ENCODE data around the gene TDRKH. TPM values are rescaled to one million over a fixed set of nuclear protein-coding genes. Genes with fewer than 3 reads are reported as not detected.

The TDRKH gene
- total RNA-seq, 1 experiment from 2014 or later, result 5.6 TPM

DNA sequence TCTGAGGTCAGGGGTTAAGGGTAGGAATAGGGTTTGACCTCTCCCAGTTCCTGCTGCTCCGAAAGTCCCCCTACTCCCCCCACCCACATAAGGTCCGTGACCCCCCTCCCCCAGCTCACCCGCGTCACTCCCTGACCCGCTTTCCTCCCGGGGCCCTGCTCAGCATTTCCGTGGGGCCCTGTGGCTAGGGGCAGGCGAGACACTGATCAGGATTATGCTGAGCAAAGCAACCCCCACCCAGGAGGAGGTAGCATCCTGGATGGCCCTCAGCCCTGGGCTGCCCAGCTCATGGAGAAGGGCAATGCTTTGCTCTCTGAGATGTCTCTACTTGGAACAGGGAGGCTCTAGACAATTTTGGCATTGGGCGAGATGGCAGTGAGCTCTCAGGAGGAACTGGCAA, 37.6 kb upstream of the TDRKH start:
- H3K27me3 Mint-ChIP-seq (ENCODE audit: insufficient read depth, unreplicated experiment), result no peaks in the 10 kb centered on the region
- peaks cover 6% of the 10 kb centered on the region for H3K36me3 Mint-ChIP-seq (ENCODE audit: insufficient read depth, unreplicated experiment)
- peaks cover 41% of the 10 kb centered on the region for H3K4me1 Mint-ChIP-seq (ENCODE audit: insufficient read depth, unreplicated experiment)
- BruUV-seq (replicated peaks), result no TSS peak
- H3K27ac Mint-ChIP-seq (ENCODE audit: low read depth, unreplicated experiment), result no peak overlapping the region
- intact Hi-C loops (cut with micrococcal nuclease), result no loop called here
- POLR2A ChIA-PET, result interaction anchor here (0.5 to 0.9 kb wide), 5 partner anchors 33 to 647 kb away, joined by 3 to 5 read pairs (median 3); no protein-coding TSS in a partner anchor
- CTCF ChIA-PET, result interaction anchor here (0.7 to 1.1 kb wide), 2 partner anchors 9 to 88 kb away, joined by 3 to 7 read pairs; no protein-coding TSS in a partner anchor
- no peaks in the 10 kb centered on the region for H3K9me3 Mint-ChIP-seq (ENCODE audit: unreplicated experiment)
- TF ChIP-seq, protein P1, sequence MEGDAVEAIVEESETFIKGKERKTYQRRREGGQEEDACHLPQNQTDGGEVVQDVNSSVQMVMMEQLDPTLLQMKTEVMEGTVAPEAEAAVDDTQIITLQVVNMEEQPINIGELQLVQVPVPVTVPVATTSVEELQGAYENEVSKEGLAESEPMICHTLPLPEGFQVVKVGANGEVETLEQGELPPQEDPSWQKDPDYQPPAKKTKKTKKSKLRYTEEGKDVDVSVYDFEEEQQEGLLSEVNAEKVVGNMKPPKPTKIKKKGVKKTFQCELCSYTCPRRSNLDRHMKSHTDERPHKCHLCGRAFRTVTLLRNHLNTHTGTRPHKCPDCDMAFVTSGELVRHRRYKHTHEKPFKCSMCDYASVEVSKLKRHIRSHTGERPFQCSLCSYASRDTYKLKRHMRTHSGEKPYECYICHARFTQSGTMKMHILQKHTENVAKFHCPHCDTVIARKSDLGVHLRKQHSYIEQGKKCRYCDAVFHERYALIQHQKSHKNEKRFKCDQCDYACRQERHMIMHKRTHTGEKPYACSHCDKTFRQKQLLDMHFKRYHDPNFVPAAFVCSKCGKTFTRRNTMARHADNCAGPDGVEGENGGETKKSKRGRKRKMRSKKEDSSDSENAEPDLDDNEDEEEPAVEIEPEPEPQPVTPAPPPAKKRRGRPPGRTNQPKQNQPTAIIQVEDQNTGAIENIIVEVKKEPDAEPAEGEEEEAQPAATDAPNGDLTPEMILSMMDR (IDR thresholded peaks at IDR 0.05; ENCODE audit: unreplicated experiment), result no peak
- no peak for DNase-seq (ENCODE audit: unreplicated experiment)
- no peak overlapping the region for H3K4me3 Mint-ChIP-seq (ENCODE audit: unreplicated experiment)

DNA sequence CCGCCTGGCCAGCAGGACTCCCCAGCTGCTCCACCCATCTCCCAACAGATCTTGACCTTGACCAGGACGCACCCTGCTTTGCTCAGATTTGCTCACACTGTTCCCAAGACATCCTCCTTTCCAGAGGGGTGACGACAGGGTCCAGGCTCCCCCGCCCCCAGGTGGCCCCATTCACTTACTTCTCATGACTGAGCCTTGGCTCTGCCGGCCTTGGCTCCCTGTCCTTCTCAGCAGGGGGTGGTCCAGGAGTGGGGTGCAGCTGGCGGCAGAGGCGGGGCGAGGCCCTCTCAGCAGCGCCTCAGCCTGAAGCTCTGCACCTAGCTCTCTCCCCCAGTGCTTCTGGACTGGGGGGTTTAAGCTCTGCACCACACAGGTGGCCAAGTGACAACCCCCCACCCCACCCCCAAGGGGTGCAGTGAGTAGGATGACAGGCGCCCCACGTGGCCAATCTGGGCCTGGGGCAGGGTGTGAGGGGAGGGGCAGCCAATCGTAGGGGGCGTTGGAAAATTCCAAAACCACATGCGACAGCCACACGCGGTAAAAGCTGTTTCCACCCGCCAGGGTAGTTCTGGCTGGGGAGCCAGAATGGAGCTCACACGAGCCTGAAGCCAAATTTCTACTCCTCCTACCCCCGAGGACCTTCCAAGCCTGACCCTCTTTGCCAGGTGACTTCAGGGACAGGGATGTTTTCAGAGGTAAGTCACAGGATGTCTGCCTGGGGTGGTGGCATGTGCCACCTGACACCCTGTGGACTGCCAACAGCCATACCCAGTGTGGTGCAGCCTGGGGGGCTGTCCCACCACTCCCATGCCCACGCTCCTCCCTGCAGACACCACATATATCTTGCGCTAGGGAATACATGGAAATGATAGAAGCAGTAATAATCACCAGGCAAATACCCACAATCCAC, 35.7 kb upstream of the TDRKH start:
- POLR2A ChIA-PET, result interaction anchor here (1.2 kb wide), 1 partner anchor 26 kb away, joined by 3 read pairs; no protein-coding TSS in a partner anchor
- CTCF ChIA-PET, result interaction anchor here (0.7 to 1.5 kb wide), 3 partner anchors 10 to 156 kb away, joined by 3 to 4 read pairs (median 4); no protein-coding TSS in a partner anchor

DNA sequence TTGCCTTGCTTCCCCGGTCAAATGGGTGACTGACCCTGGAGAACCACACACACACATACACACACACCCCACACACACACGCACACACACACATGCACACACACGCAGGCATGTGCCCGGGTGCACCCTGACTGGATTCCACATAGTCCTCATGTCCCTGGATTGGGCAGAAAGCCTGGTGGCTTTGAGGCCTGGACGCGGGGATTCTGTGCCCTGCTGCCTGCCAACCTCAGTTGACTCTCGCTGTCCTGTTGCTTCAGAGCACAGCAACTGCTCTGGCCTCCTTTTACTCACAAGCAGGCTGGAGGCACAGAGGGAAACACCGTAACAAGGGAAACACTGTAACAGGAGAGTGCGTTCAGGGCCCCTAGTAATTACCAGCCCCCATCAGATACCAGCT, 34.9 kb upstream of the TDRKH start:
- no peak for DNase-seq (ENCODE audit: unreplicated experiment)
- no TSS peak for BruUV-seq (replicated peaks)
- CTCF ChIA-PET, result interaction anchor here (1.2 to 1.5 kb wide), 4 partner anchors 9 to 27 kb away, joined by 3 to 4 read pairs (median 4); no protein-coding TSS in a partner anchor
- H3K27me3 Mint-ChIP-seq (ENCODE audit: insufficient read depth, unreplicated experiment), result no peaks in the 10 kb centered on the region
- peaks cover 6% of the 10 kb centered on the region for H3K36me3 Mint-ChIP-seq (ENCODE audit: insufficient read depth, unreplicated experiment)
- intact Hi-C loops (cut with micrococcal nuclease), result no loop called here
- H3K4me1 Mint-ChIP-seq (ENCODE audit: insufficient read depth, unreplicated experiment), result peaks cover 23% of the 10 kb centered on the region
- H3K9me3 Mint-ChIP-seq (ENCODE audit: unreplicated experiment), result no peaks in the 10 kb centered on the region
- no peak overlapping the region for H3K27ac Mint-ChIP-seq (ENCODE audit: low read depth, unreplicated experiment)
- POLR2A ChIA-PET, result no interaction called here
- no peak overlapping the region for H3K4me3 Mint-ChIP-seq (ENCODE audit: unreplicated experiment)
- TF ChIP-seq, protein P1 (IDR thresholded peaks at IDR 0.05; ENCODE audit: unreplicated experiment), result no peak

More for the DNA sequence above, 35.7 kb upstream of the TDRKH start:
- H3K4me3 Mint-ChIP-seq (ENCODE audit: unreplicated experiment), result no peak overlapping the region
- peaks cover 6% of the 10 kb centered on the region for H3K36me3 Mint-ChIP-seq (ENCODE audit: insufficient read depth, unreplicated experiment)
- no TSS peak for BruUV-seq (replicated peaks)
- no peak overlapping the region for H3K27ac Mint-ChIP-seq (ENCODE audit: low read depth, unreplicated experiment)
- H3K27me3 Mint-ChIP-seq (ENCODE audit: insufficient read depth, unreplicated experiment), result no peaks in the 10 kb centered on the region
- H3K4me1 Mint-ChIP-seq (ENCODE audit: insufficient read depth, unreplicated experiment), result peaks cover 23% of the 10 kb centered on the region
- no peak for DNase-seq (ENCODE audit: unreplicated experiment)
- H3K9me3 Mint-ChIP-seq (ENCODE audit: unreplicated experiment), result no peaks in the 10 kb centered on the region
- intact Hi-C loops (cut with micrococcal nuclease), result no loop called here
- TF ChIP-seq, protein P1 (IDR thresholded peaks at IDR 0.05; ENCODE audit: unreplicated experiment), result no peak

DNA sequence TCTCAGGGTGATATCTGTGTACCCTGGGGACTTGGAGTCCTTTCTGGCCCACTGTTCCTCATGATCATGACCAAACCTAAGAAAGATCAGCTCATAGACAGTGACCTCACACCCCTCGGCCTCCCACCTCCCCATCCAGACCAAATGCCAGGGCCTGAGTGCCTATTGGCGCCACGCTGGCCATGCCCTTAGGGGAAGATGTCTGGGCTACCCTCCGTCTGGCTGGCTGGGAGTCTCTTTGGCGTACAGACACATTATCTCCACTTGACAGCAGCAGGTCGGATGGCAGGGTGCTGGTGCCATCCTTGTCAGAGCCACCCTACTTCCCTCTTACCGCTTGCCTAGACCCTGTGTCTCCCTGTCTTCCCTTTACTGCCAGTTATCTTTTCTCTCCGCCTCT, 32.9 kb upstream of the TDRKH start:
- Mint-ChIP-seq H3K9me3 (ENCODE audit: unreplicated experiment) (no peaks in the 10 kb centered on the region), H3K27ac (ENCODE audit: low read depth, unreplicated experiment) (peak overlapping the region; percentile 3), H3K4me3 (ENCODE audit: unreplicated experiment) (no peak overlapping the region), H3K4me1 (ENCODE audit: insufficient read depth, unreplicated experiment) (peaks cover 16% of the 10 kb centered on the region), H3K27me3 (ENCODE audit: insufficient read depth, unreplicated experiment) (no peaks in the 10 kb centered on the region), H3K36me3 (ENCODE audit: insufficient read depth, unreplicated experiment) (peaks cover 6% of the 10 kb centered on the region)
- POLR2A ChIA-PET, result interaction anchor here (1.1 to 1.3 kb wide), 2 partner anchors 9 to 60 kb away, joined by 3 to 4 read pairs; partner anchors contain the start of gene MRPL9
- BruUV-seq (replicated peaks), result no TSS peak
- TF ChIP-seq, protein P1 (IDR thresholded peaks at IDR 0.05; ENCODE audit: unreplicated experiment), result no peak
- intact Hi-C loops (cut with micrococcal nuclease), result no loop called here
- no peak for DNase-seq (ENCODE audit: unreplicated experiment)
- CTCF ChIA-PET, result interaction anchor here (0.6 to 2.2 kb wide), 4 partner anchors 9 to 482 kb away, joined by 3 to 8 read pairs (median 4); partner anchors contain the start of gene RORC
